ENCODE measurements around the gene NCAPD2.

DNA sequence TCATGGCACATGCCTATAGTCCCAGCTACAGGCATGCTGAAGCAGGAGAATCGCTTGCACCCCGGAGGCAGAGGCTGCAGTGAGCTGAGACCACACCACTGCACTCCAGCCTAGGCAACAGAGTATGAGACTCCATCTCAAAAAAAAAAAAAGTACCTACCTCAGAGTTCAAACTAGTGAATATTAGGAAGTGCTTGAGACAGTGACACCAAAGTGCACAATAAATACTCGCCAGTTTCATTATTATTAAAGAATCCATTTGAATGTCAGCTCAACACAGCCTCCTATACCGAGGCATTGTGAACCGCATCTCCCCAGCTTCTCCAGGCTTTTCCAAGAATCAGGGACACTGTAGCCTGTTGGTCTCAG lies 45.4 kb downstream of the NCAPD2 start:
- TF ChIP-seq, protein P1, sequence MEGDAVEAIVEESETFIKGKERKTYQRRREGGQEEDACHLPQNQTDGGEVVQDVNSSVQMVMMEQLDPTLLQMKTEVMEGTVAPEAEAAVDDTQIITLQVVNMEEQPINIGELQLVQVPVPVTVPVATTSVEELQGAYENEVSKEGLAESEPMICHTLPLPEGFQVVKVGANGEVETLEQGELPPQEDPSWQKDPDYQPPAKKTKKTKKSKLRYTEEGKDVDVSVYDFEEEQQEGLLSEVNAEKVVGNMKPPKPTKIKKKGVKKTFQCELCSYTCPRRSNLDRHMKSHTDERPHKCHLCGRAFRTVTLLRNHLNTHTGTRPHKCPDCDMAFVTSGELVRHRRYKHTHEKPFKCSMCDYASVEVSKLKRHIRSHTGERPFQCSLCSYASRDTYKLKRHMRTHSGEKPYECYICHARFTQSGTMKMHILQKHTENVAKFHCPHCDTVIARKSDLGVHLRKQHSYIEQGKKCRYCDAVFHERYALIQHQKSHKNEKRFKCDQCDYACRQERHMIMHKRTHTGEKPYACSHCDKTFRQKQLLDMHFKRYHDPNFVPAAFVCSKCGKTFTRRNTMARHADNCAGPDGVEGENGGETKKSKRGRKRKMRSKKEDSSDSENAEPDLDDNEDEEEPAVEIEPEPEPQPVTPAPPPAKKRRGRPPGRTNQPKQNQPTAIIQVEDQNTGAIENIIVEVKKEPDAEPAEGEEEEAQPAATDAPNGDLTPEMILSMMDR (conservative IDR thresholded peaks at IDR 0.05 in 1 of 2, IDR thresholded peaks at IDR 0.05 in 1 of 2; ENCODE audit: extremely low read depth in 1 of 2, insufficient read depth in 1 of 2, low read depth in 1 of 2, low read length in 2 of 2), result no peak
- no peak for TF ChIP-seq EZH2 (IDR thresholded peaks at IDR 0.05; ENCODE audit: borderline replicate concordance, low read length)

All from mammary epithelial cell (primary cell).